ENCODE measurements around the gene FITM1.

FITM1 gene

GRCh38 chr14:24141097-24141880 is 10.8 kb downstream of the FITM1 start, which contains the start of gene EMC9:
EMC9 (minus strand) TSS chr14:24141591; CDS start chr14:24141304, 287 bp downstream.
- DNase-seq = peak; percentile 99

GRCh38 chr14:24143511-24143910 is 13.1 kb downstream of the FITM1 start:
- DNase-seq = no peak

- no peak for DNase-seq
Measured at GRCh38 chr14:24144451-24144850, 14.0 kb downstream of the FITM1 start.

GRCh38 chr14:24145219-24145618 is 14.8 kb downstream of the FITM1 start:
- DNase-seq = no peak

- DNase-seq = no peak
Measured at GRCh38 chr14:24145690-24146452, 15.4 kb downstream of the FITM1 start.

GRCh38 chr14:24146453-24146977 is 16.1 kb downstream of the FITM1 start, which contains the start of gene PSME2:
PSME2 (minus strand) TSS chr14:24146610; CDS start chr14:24146581, 29 bp downstream.
- peak; percentile 90 for DNase-seq

- DNase-seq = peak; percentile 99
Measured at GRCh38 chr14:24146978-24147760, 16.7 kb downstream of the FITM1 start, which contains the start of gene RNF31. RNF31 (plus strand) TSS chr14:24147498; CDS start chr14:24147699, 201 bp downstream.

GRCh38 chr14:24147761-24148428 is 17.4 kb downstream of the FITM1 start:
- DNase-seq = no peak

- DNase-seq = no peak
Measured at GRCh38 chr14:24149302-24149969, 19.0 kb downstream of the FITM1 start.

- no peak for DNase-seq
Measured at GRCh38 chr14:24150061-24150460, 19.6 kb downstream of the FITM1 start.

GRCh38 chr14:24150567-24150966 is 20.1 kb downstream of the FITM1 start:
- no peak for DNase-seq

- no peak for DNase-seq
Measured at GRCh38 chr14:24150993-24151392, 20.5 kb downstream of the FITM1 start.

GRCh38 chr14:24151404-24152080 is 21.1 kb downstream of the FITM1 start:
- no peak for DNase-seq

GRCh38 chr14:24155100-24155499 is 24.6 kb downstream of the FITM1 start:
- no peak for DNase-seq

GRCh38 chr14:24156840-24157239 is 26.4 kb downstream of the FITM1 start:
- no peak for DNase-seq

GRCh38 chr14:24157331-24157730 is 26.9 kb downstream of the FITM1 start:
- DNase-seq = no peak

GRCh38 chr14:24159777-24160498 is 29.5 kb downstream of the FITM1 start:
- DNase-seq = no peak

GRCh38 chr14:24160499-24160849 is 30.0 kb downstream of the FITM1 start:
- DNase-seq = no peak

GRCh38 chr14:24160850-24161804 is 30.7 kb downstream of the FITM1 start, which contains the start of gene IRF9:
IRF9 (plus strand) TSS chr14:24161265; CDS start chr14:24162145, 880 bp downstream.
- peak; percentile 98 for DNase-seq

All from CD4-positive, alpha-beta T cell treated with Interleukin-17A for 4 hours (primary cell).